ENCODE data around the gene SLC8A1. TPM values are rescaled to one million over a fixed set of nuclear protein-coding genes. Genes with fewer than 3 reads are reported as not detected.

Gene SLC8A1
- polyA plus RNA-seq (ENCODE audit: insufficient read depth in 1 of 5, insufficient read length in 5 of 5, low replicate concordance in 1 of 5), result 1 to 10 TPM; 4.2 to 7.1 (median 5.4) TPM
- long read RNA-seq, donor 1, result 0 reads
- long read RNA-seq, donor 2, result 0 reads
- long read RNA-seq, donor 3, result 0 reads
- long read RNA-seq, donor 4, result 0 reads
- long read RNA-seq, donor 5, result 0 reads
- long read RNA-seq, donor 6, result 0 reads
- long read RNA-seq, donor 7, result 0 reads
- long read RNA-seq, donor 8, result 0 reads

DNA sequence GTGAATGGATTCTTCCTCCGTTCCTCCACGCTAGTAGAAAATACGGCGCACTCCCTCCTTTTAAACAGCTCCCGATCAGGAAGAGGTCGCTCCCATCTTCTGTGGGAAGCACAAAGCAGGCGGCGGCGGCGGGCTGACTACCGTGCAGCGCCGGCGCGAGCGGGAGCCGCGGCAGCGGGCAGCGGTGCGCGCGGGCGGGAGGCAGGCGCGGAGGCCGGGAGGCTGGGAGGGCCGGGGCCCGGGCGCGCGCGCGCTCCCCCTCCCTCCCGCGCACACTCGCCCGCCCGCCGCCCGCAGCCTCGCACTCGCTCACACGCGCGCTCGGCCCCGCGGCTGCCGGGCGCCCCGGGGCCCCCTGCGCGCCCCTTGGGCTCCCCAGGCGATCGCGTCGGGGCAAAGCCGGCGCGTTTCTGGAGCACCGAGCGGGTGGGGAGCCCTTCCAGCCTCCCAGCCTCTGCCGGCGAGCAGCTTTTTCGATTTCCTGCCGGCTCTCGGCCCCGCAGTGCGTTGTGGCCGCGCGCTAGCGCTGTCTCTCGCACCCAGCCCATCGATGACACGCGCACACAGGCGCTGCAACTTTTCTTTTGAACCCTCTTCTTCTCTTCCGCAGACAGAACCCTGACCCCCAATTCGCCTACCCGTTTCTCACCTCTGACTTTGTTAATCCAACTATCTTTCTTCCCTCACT is at the start of gene SLC8A1:
SLC8A1 (minus strand) TSS at position 173 of the 688 bp plus-strand sequence.
- DNase-seq, result peak in 1 of 2 donors; percentile 34

- DNase-seq, result no peak
Measured at GRCh38 chr2:40499437-40499836, 47.5 kb upstream of the SLC8A1 start.

DNA sequence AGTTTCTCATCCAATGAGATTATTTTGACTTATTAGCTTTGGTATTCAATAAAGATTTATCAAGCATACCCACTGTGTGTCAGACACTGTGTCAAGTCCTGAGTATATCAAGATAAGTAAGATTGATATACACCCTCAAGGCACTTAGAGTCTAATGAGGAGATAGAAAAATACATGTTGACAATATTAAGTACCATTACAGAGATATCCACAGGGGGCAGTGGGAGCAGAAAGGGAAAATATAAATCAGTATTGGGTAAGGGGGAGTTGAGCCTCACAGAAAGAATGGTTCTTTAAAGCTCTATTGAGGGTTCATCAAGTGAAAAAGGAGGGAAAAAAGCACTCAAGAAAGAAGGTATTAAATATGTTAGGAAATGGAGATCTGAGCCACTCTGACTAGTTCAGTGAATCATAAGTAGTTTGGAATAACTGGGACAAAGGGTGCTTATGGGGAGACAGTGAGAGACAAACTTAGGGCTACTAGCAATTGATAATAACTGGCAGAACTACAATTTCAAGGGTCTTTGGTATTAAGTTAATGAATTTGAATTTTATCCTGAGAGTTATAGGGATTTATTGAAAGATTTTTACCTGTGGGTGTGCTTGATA is 45.5 kb upstream of the SLC8A1 start:
- no peak for DNase-seq

GRCh38 chr2:40489678-40489960 is 37.7 kb upstream of the SLC8A1 start:
- no peak for DNase-seq

- peak; percentile 26 to 33 for DNase-seq
Measured at GRCh38 chr2:40488927-40489677, 37.2 kb upstream of the SLC8A1 start.

DNA sequence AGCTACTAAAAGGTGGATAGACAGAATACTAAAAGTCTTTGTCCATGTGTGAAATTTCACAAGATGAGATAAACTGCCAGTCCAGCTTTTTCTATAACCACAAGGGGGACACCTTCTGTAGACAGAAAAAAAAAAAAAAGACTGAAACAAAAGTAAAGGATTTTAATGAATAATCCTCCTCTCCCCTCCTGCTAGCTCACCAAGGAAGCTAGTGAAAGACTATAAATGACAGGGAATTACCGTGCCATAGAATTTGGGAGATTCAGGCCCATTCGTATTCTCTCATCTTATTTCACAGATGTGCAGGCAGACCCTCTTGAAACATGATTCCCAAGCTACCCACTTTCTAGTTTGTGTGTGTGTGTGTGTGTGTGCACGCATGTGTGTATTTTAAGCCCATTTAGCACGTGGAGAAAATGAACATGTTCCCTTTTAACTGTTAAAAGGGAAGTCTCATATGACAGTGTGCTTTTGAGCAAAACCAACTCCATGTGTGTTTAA is 36.3 kb upstream of the SLC8A1 start:
- DNase-seq, result peak in 1 of 2 donors; percentile 29

DNA sequence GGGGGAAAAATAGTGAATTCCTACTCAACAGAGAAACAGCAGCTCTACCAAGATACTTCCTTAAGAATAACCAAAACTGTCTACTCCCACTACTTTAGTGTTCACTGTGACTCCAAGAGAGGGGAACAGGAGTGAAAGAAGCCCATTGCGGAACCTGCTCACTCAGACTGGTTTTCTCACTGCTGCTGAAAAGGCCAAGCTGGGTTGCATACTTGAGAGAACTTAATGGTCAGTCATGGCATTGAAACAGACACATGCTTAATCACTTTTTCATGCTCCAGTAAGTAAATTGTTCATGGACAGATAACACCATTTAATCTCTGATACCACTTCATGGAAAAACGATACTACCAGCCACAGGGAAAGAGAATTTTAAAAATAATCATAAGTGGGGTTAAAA is 35.7 kb upstream of the SLC8A1 start:
- no peak for DNase-seq

DNA sequence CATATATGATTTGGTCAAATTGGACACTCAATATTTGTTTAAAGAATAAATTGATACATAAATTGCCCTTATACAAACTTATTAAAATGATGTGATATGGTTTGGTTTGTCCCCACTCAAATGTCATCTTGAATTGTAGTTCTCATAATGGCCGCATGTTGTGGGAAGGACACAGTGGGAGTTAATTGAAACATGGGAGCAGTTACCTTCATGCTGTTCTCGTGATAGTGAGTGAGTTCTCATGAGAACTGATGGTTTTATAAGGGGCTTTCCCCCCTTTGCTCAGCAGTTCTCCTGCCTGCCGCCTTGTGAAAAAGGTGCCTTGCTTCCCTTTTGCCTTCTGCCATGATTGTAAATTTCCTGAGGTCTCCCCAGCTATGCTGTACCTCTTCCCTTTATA is 34.0 kb upstream of the SLC8A1 start:
- no peak for DNase-seq

- DNase-seq, result no peak
Measured at GRCh38 chr2:40485318-40485717, 33.4 kb upstream of the SLC8A1 start.

DNA sequence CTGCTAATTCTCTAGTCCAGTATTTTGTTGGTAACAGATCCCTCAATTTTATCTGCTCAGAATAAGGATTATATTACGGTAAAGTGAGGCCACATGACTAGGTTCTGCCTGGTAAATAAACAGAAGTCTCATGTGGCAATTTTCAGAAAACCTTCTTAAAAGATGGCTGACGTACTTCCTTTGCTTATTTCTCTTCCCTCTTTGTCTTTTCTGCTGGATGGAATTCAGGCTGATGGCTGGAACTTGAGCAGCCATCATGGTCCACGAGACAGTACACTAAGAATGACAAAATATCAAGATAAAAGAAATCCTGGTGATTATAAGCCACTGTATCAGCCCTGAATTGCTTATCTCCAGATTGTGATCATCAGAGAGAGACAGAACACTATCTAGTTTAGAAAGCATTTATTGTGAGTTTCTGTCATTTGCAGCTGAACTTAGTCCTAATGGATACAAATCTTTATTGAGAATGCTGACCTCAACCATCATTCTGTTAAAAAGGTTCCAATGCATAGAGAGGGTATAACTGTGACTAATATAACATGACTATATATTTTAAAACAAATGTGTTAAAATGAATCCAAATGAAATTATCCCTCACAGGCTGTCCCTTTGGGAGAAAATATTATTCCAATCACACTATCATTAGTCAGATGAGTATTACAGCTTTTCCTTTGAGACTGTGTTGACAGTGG is 31.8 kb upstream of the SLC8A1 start:
- DNase-seq, result no peak

- DNase-seq, result no peak
Measured at GRCh38 chr2:40480596-40480995, 28.7 kb upstream of the SLC8A1 start.

DNA sequence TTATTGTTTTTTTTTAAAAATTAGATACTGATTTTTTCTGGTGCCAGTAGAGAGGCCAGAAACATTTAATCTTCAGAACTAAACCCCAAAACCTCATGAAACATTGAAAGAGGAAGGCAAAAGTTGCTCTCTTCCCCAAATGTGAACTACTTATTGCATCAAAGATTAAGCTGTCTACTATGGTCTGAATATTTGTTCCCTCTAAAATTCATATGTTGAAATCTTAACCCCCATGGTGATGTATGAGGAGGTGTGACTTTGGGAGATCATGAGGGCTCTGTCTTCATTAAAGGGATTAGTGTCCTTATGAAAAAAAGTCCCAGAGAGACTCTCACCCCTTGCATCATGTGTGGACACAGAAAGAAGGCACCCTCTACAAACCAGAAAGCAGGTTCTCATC is 28.2 kb upstream of the SLC8A1 start:
- no peak for DNase-seq

DNA sequence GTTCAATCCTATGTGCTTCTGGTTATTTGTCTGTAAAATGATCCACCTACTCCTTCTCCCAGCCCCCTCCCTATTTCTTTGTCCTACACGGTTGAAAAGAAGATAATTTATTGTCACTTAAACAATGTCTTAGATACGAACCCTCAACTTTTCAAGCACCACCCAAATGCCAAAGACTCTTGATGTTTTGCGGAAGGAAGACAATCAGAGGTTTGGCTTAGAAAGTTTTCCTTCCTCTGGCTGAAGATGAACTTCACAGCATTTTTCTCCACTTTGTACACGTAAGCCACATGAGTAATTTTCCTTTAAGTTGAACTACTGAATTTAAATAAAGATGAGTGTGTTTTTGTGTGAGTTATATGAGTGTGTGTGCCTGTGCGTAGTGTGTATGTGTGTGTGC is 25.5 kb upstream of the SLC8A1 start:
- no peak for DNase-seq

DNA sequence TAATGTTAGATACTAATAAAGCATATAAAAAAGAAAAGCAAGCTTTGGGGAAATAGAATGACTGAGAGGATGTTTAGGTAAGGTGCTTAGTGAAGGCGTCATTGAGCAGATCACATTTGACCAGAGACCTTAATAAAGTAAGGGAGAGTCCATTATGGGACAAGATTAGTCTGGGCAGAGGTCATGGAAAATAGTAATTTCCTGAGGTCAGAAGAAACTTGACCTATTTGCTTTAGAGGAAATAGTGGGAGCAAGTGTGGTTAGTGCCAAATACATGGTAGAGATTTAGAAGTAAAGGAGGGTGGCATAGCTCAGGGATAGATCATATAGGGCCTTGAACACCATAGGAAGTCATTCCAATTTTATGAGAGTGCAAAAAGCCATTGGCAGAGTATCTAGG is 24.5 kb upstream of the SLC8A1 start:
- DNase-seq, result no peak

DNA sequence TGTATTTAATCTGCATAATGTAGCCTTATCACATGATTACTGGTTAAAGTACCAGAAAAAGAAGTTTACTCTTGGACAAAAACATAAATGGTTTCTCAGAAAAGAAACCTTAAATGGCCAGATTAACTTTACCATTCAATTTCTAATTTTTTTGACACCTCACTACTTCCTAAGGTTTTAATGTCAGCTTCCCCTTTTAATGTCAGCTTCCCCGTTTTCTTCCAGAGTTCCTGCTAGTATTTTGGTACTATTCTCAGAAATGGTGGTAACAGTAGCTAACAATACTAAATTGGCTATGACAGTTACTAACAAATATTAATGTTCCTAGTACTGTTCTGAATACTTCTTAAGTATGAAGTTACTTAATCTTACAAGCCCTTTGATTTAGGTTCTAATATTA is 22.4 kb upstream of the SLC8A1 start:
- DNase-seq, result no peak

DNA sequence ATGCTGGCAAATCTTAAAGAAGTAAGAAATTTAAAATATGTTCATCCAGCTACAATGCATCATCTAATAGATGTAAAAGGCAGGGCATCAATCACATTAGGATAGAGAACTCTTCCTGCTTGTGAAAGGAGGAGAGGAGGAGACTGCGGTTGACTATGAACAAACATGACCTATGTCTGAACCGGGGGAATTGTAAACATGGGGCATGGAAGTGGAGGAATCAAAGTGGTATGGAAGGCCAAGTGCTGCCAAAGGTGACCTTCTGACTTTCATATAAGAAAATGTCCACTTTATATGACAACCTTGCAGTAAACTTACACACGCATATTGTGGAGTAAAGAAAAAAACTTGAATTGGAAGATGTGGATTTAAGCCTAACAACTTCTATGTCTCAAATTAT is 20.0 kb upstream of the SLC8A1 start:
- no peak for DNase-seq

DNA sequence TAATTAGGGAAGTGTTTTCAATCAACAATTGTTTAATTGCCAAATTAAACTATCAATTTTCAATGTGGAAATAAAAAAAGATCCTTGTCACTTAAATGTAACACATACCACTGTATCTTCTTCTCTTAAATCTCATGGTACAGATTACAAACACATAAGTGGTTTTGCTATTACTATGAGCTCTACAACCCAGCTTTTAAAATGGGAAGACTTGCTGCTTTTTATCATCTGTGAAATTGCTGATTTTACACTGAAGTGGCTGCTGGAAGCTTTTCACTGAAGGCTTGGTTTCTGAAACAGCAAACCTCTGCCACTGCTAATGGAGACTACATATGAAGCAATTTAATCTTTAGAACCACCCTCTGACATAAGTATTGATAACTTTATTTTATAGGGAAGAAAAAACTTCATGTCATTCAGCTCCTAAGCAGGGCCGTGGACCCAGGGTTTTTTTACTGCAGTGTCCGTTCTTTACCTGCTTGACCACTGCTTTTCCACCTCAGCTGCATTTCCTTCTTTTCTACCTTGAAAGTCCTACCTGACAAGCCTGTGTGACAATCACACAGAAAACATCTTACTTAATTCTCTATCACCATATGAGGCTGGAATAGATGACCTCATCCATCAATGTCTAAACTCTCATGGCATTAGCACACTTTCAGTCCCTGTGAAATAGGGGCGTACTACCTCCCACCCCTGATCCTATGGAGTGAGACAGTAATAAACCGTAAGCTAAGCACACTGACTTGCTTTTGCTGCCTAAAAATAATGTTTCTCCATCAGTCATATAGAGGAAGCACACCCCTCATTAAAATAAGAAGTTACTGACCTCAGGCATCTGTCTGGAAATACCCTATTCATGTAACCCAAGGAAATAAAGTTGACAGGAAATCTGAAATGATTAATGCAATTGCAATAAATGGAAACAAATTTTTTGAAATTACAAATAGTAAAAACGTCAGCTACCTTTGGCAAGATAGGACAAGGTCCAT is 19.2 kb upstream of the SLC8A1 start:
- DNase-seq, result no peak

DNA sequence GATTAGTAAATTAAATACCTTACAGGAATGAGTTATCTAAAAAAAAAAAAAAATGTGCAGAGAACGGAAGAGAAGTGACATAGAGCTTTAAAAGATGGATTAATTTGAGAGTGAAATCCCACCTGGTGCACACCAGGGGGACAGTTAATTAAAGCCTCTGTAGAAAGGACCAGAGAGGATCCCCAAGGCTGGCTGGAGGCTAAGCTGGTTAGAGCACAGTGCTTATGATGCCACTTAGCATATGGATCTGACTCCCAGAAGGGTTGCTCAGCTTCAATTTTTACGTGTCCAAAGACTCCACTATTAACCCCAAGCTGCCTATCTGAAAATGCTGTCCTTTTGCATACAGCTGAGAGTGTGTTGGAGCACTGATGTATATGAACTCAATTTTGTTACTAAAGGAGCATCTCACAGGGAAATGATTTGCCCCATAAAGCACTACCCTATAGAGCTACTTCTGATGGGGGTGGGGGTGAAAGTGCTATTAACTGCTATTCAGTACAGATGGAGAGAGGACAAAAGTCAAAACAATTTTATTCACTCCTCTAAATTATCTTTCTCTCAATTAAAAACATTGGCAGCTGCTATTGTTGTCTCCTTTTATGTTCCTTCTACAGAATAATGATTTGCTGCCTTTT is 15.2 kb upstream of the SLC8A1 start:
- no peak for DNase-seq

DNA sequence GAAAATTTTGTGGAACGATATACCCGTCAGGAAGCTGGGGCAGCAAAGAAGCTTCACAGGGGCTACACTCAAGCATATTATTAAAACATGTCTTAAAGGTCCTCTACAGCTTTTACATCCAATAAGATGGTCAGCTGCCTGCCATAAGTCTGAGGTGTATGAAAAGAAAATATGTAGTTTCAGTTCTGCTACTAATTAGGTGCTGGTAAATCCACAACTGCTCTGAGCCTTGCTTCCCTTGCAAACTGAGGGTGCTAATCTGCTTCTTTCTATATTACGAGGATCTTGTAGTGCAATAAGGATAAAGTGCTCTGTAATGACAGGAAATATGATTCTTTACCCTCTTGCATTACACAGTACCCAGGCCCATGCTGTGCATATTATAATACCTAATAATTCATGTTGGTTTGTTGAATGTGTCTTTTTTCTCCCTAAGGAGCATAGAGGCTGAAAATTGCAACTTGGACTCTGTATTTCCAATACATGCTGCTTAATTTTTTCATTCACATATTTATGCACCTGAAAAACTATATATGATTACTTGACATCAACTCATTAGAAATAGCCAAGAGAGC is 14.5 kb upstream of the SLC8A1 start:
- no peak for DNase-seq

- DNase-seq, result no peak
Measured at GRCh38 chr2:40463112-40463511, 11.2 kb upstream of the SLC8A1 start.

Measured in right lung (tissue), 10 donors.